ENCODE results near the gene USP36. TPM values are rescaled to one million over a fixed set of nuclear protein-coding genes. Genes with fewer than 3 reads are reported as not detected.
A peak's percentile ranks its signal among the peaks of the same experiment; 100 is the strongest.

The USP36 gene
- total RNA-seq, 1 experiment from 2014 or later, result 24.6 TPM

DNA sequence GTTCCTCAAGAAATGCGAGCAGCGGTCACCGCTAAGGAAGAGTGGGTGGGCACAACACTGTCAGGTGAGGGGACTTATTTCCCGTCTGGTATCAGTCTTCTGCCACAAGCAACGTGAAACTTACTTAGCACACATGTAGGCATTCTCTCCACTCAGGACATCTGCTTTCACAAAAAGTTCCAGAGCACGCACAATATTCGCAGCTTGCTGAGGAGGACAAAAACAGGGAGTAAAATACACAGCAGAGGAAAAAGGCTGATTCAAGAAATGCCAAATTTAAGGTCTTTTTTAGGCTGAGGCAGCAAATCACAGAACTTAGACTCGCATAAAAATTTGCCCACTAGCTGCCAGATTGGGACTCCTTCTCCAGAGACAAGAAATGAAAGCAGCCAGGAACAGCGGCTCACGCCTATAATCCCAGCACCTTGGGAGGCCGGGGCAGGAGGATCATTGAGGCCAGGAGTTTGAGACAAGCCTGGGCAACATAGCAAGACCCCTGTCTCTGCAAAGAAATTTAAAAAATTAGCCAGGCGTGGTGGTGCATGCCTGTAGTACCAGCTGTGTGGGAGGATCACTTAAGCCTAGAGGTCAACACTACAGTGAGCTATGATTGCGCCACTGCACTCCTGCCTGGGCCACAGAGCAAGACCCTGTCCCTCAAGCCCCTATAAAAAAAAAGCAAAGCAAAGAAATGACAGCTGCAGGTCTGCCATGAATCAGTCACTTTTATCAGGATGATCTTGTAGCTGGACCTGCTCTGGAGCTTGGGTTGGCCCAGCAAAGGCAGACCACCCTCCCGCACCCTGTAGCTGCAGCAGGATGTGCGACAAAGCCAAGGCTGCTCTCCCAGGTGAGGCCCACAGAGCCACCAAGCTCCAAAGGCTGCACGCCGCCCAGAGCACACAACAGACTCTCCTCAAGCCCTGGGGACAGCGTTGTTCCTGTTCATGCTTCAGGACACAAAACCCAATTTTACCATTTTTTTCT lies 20.5 kb downstream of the USP36 start:
- DNase-seq, result peak; percentile 9
- H3K4me3 ChIP-seq (ENCODE audit: insufficient read depth, low read depth, low read length), result no peak overlapping the region
- peaks cover 60% of the 10 kb centered on the region for H3K36me3 ChIP-seq (replicated peaks; ENCODE audit: control insufficient read depth, insufficient read depth, low read length)
- no peaks in the 10 kb centered on the region; the same call in 1 of the 2 replicates for H3K27me3 ChIP-seq (ENCODE audit: control insufficient read depth, insufficient read depth, low read length)

- peak; percentile 9 for DNase-seq
- Histone ChIP-seq H3K27me3 (ENCODE audit: control insufficient read depth, insufficient read depth, low read length) (no peaks in the 10 kb centered on the region; the same call in 1 of the 2 replicates), H3K4me3 (ENCODE audit: insufficient read depth, low read depth, low read length) (no peak overlapping the region), H3K36me3 (replicated peaks; ENCODE audit: control insufficient read depth, insufficient read depth, low read length) (peaks cover 56% of the 10 kb centered on the region)
Measured at GRCh38 chr17:78819402-78819801, 21.2 kb downstream of the USP36 start.

DNA sequence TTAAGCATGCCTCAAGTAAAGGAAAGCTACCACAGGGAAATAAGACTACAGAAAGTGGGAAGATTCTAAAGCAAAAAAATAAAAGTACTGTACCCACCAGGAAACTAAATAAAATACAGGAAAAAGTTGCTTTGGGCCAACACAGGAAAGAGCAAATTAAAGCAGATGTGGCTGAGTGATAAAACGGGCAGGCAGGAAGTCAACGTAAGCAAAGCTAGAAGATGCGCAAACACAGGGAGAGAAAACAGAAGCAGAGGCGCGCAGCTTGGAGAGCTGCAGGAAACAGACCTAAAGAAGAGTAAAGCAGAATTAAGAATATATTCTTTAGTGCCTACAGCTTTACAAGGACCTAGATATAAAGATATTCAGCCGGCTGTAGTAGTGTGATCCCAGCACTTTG lies 21.7 kb downstream of the USP36 start:
- DNase-seq, result no peak
- H3K36me3 ChIP-seq (replicated peaks; ENCODE audit: control insufficient read depth, insufficient read depth, low read length), result peaks cover 60% of the 10 kb centered on the region
- H3K27me3 ChIP-seq (ENCODE audit: control insufficient read depth, insufficient read depth, low read length), result no peaks in the 10 kb centered on the region; the same call in 1 of the 2 replicates
- H3K4me3 ChIP-seq (ENCODE audit: insufficient read depth, low read depth, low read length), result no peak overlapping the region

- peaks cover 63% of the 10 kb centered on the region for H3K36me3 ChIP-seq (replicated peaks; ENCODE audit: control insufficient read depth, insufficient read depth, low read length)
- H3K4me3 ChIP-seq (ENCODE audit: insufficient read depth, low read depth, low read length), result no peak overlapping the region
- no peaks in the 10 kb centered on the region; the same call in 1 of the 2 replicates for H3K27me3 ChIP-seq (ENCODE audit: control insufficient read depth, insufficient read depth, low read length)
- DNase-seq, result peak; percentile 8
Measured at GRCh38 chr17:78818152-78818846, 22.3 kb downstream of the USP36 start.

- Histone ChIP-seq H3K4me3 (ENCODE audit: insufficient read depth, low read depth, low read length) (no peak overlapping the region), H3K27me3 (ENCODE audit: control insufficient read depth, insufficient read depth, low read length) (no peaks in the 10 kb centered on the region; the same call in 1 of the 2 replicates), H3K36me3 (replicated peaks; ENCODE audit: control insufficient read depth, insufficient read depth, low read length) (peaks cover 65% of the 10 kb centered on the region)
- no peak for DNase-seq
Measured at GRCh38 chr17:78817123-78817522, 23.5 kb downstream of the USP36 start.

- no peak overlapping the region for H3K4me3 ChIP-seq (ENCODE audit: insufficient read depth, low read depth, low read length)
- H3K36me3 ChIP-seq (replicated peaks; ENCODE audit: control insufficient read depth, insufficient read depth, low read length), result peaks cover 61% of the 10 kb centered on the region
- H3K27me3 ChIP-seq (ENCODE audit: control insufficient read depth, insufficient read depth, low read length), result no peaks in the 10 kb centered on the region; the same call in 1 of the 2 replicates
- DNase-seq, result no peak
Measured at GRCh38 chr17:78815696-78816095, 24.9 kb downstream of the USP36 start.

GRCh38 chr17:78812855-78813254 lies 27.8 kb downstream of the USP36 start:
- no peak overlapping the region for H3K4me3 ChIP-seq (ENCODE audit: insufficient read depth, low read depth, low read length)
- peaks cover 49% of the 10 kb centered on the region for H3K36me3 ChIP-seq (replicated peaks; ENCODE audit: control insufficient read depth, insufficient read depth, low read length)
- DNase-seq, result peak; percentile 8
- no peaks in the 10 kb centered on the region; the same call in 1 of the 2 replicates for H3K27me3 ChIP-seq (ENCODE audit: control insufficient read depth, insufficient read depth, low read length)

GRCh38 chr17:78808163-78808562 lies 32.5 kb downstream of the USP36 start:
- H3K4me3 ChIP-seq (ENCODE audit: insufficient read depth, low read depth, low read length), result no peak overlapping the region
- DNase-seq, result no peak
- peaks cover 42% of the 10 kb centered on the region for H3K36me3 ChIP-seq (replicated peaks; ENCODE audit: control insufficient read depth, insufficient read depth, low read length)
- no peaks in the 10 kb centered on the region for H3K27me3 ChIP-seq (ENCODE audit: control insufficient read depth, insufficient read depth, low read length)

DNA sequence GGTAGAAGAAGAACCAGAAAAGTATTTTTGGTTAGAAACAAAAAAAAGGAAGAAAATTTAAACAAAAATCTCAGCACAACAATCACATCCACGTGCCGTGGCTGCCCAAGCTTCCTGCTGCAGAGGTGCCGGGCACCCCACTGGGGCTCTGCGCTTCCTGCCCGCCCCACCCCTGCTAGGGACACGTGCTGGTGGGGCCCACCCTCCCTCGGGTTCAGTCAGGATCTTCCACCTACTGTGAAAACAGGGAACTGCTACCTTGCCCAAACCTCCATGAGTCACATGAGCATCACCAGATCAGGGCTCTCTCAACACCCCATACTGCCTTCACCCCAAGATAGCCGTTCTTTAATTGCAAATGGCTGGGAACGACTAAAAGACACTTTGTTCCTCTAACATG lies 34.2 kb downstream of the USP36 start:
- peak; percentile 73 for DNase-seq
- Histone ChIP-seq H3K27me3 (ENCODE audit: control insufficient read depth, insufficient read depth, low read length) (no peaks in the 10 kb centered on the region), H3K36me3 (replicated peaks; ENCODE audit: control insufficient read depth, insufficient read depth, low read length) (peaks cover 36% of the 10 kb centered on the region), H3K4me3 (ENCODE audit: insufficient read depth, low read depth, low read length) (no peak overlapping the region)

GRCh38 chr17:78805301-78805700 lies 35.3 kb downstream of the USP36 start:
- H3K4me3 ChIP-seq (ENCODE audit: insufficient read depth, low read depth, low read length), result no peak overlapping the region
- H3K27me3 ChIP-seq (ENCODE audit: control insufficient read depth, insufficient read depth, low read length), result no peaks in the 10 kb centered on the region
- DNase-seq, result no peak
- H3K36me3 ChIP-seq (replicated peaks; ENCODE audit: control insufficient read depth, insufficient read depth, low read length), result peaks cover 31% of the 10 kb centered on the region

GRCh38 chr17:78804777-78805176 lies 35.8 kb downstream of the USP36 start:
- no peak for DNase-seq
- Histone ChIP-seq H3K27me3 (ENCODE audit: control insufficient read depth, insufficient read depth, low read length) (no peaks in the 10 kb centered on the region), H3K4me3 (ENCODE audit: insufficient read depth, low read depth, low read length) (no peak overlapping the region), H3K36me3 (replicated peaks; ENCODE audit: control insufficient read depth, insufficient read depth, low read length) (peaks cover 27% of the 10 kb centered on the region)

DNA sequence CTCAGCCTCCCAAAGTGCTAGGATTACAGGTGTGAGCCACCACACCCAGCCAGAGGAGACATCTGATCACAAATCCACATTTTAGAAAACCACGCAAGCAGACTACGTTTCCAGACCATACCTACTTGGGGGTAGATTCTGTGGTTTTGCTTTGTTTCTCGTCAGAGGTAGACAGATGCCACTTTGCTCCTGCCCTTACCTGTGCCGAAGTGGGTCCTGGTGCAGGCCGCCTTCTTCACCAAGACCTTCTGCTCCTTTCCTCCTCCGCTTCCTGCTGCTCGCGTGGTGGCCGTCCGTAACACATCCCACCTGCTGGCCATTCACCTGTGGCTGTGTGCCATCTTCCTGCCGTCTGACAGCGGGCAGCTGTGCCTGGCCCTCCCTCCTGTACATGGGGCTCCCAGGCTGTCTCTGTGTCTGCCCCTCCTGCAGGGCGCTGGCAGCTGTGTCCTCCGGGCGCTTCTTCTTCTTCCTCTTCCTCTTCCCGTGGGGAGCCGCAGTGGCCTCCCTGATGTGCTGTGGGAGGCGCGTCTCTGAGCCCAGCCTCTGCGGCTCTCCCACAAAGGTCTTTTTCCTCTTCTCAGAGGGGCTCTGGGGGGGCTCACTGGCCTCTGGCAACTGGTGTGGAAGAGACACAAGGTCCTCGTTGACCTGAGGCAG lies 37.3 kb downstream of the USP36 start:
- Histone ChIP-seq H3K27me3 (ENCODE audit: control insufficient read depth, insufficient read depth, low read length) (no peaks in the 10 kb centered on the region), H3K36me3 (replicated peaks; ENCODE audit: control insufficient read depth, insufficient read depth, low read length) (peaks cover 31% of the 10 kb centered on the region), H3K4me3 (ENCODE audit: insufficient read depth, low read depth, low read length) (no peak overlapping the region)
- DNase-seq, result no peak

DNA sequence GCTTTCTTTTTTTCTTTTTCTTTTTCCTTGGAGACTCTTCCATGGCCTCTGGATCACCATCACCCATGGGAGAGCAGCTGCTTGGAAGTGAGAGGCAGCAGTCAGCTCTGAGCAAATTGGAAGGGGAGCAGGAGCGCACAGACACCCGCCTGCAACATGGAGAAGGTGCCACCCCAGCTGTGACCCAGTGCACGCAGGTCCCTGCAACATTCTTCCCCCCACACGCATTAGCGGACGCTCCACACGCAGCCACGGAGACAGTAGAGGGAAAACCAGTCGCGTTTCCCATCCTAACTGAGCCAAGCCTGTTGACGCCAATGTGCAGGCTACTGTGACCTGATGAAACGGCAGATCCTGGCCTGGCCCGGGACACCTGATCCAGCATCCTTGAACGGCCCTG lies 38.2 kb downstream of the USP36 start:
- Histone ChIP-seq H3K36me3 (replicated peaks; ENCODE audit: control insufficient read depth, insufficient read depth, low read length) (peaks cover 36% of the 10 kb centered on the region), H3K4me3 (ENCODE audit: insufficient read depth, low read depth, low read length) (no peak overlapping the region), H3K27me3 (ENCODE audit: control insufficient read depth, insufficient read depth, low read length) (no peaks in the 10 kb centered on the region)
- no peak for DNase-seq

- H3K4me3 ChIP-seq (ENCODE audit: insufficient read depth, low read depth, low read length), result no peak overlapping the region
- H3K27me3 ChIP-seq (ENCODE audit: control insufficient read depth, insufficient read depth, low read length), result no peaks in the 10 kb centered on the region
- no peak for DNase-seq
- peaks cover 33% of the 10 kb centered on the region for H3K36me3 ChIP-seq (replicated peaks; ENCODE audit: control insufficient read depth, insufficient read depth, low read length)
Measured at GRCh38 chr17:78802008-78802407, 38.6 kb downstream of the USP36 start.

All from H7 (cell line).